ENCODE measurements around the gene TMBIM4. TPM values are rescaled to one million over a fixed set of nuclear protein-coding genes. Genes with fewer than 3 reads are reported as not detected.

TMBIM4 gene
- total RNA-seq, 1 experiment from 2014 or later, result 151 TPM

- no peaks in the 10 kb centered on the region for H3K9me2 ChIP-seq (replicated peaks; ENCODE audit: insufficient read depth, low read length)
- no peak for DNase-seq
- peaks cover 14% of the 10 kb centered on the region for H4K20me1 ChIP-seq (ENCODE audit: insufficient read depth, low read depth, low read length)
- no peak overlapping the region for H2AFZ ChIP-seq (ENCODE audit: low read length)
- no peak overlapping the region; the same call in 1 of the 2 replicates for H3K27ac ChIP-seq (ENCODE audit: low read length)
- peaks cover 77% of the 10 kb centered on the region for H3K79me2 ChIP-seq (ENCODE audit: low read length)
- peaks cover 31% of the 10 kb centered on the region; the same call in 1 of the 2 replicates for H3K36me3 ChIP-seq (ENCODE audit: insufficient read depth, low read length)
- H3K4me2 ChIP-seq (ENCODE audit: low read depth, low read length, poor library complexity, severe bottlenecking), result peak overlapping the region; percentile 76
- peaks cover 25% of the 10 kb centered on the region for H3K4me1 ChIP-seq (ENCODE audit: low read length)
- H3K27me3 ChIP-seq (ENCODE audit: low read length), result no peaks in the 10 kb centered on the region
- H3K4me3 ChIP-seq (ENCODE audit: low read length), result peak overlapping the region; percentile 79
- H3K9ac ChIP-seq (ENCODE audit: low read length), result peak overlapping the region; percentile 77
- no peaks in the 10 kb centered on the region for H3K9me3 ChIP-seq (ENCODE audit: low read length)
Observed at GRCh38 chr12:66129934-66130266, 39.9 kb downstream of the TMBIM4 start.

GRCh38 chr12:66127650-66128049 is 42.1 kb downstream of the TMBIM4 start:
- Histone ChIP-seq H3K4me2 (ENCODE audit: low read depth, low read length, poor library complexity, severe bottlenecking) (no peak overlapping the region), H3K27ac (ENCODE audit: low read length) (no peak overlapping the region), H4K20me1 (ENCODE audit: insufficient read depth, low read depth, low read length) (peaks cover 24% of the 10 kb centered on the region), H3K9ac (ENCODE audit: low read length) (no peak overlapping the region), H3K27me3 (ENCODE audit: low read length) (no peaks in the 10 kb centered on the region), H3K9me2 (replicated peaks; ENCODE audit: insufficient read depth, low read length) (no peaks in the 10 kb centered on the region), H3K79me2 (ENCODE audit: low read length) (peaks cover 84% of the 10 kb centered on the region), H3K36me3 (ENCODE audit: insufficient read depth, low read length) (peaks cover 45% of the 10 kb centered on the region; the same call in 1 of the 2 replicates), H3K4me3 (ENCODE audit: low read length) (no peak overlapping the region), H3K9me3 (ENCODE audit: low read length) (no peaks in the 10 kb centered on the region), H3K4me1 (ENCODE audit: low read length) (peaks cover 22% of the 10 kb centered on the region), H2AFZ (ENCODE audit: low read length) (no peak overlapping the region)
- no peak for DNase-seq

- Histone ChIP-seq H3K4me3 (ENCODE audit: low read length) (no peak overlapping the region), H3K9me2 (replicated peaks; ENCODE audit: insufficient read depth, low read length) (no peaks in the 10 kb centered on the region), H4K20me1 (ENCODE audit: insufficient read depth, low read depth, low read length) (peaks cover 19% of the 10 kb centered on the region), H3K9me3 (ENCODE audit: low read length) (no peaks in the 10 kb centered on the region), H3K4me1 (ENCODE audit: low read length) (no peaks in the 10 kb centered on the region), H3K27me3 (ENCODE audit: low read length) (no peaks in the 10 kb centered on the region), H3K79me2 (ENCODE audit: low read length) (peaks cover 17% of the 10 kb centered on the region), H3K9ac (ENCODE audit: low read length) (no peak overlapping the region), H2AFZ (ENCODE audit: low read length) (no peak overlapping the region), H3K27ac (ENCODE audit: low read length) (no peak overlapping the region), H3K36me3 (ENCODE audit: insufficient read depth, low read length) (peaks cover 35% of the 10 kb centered on the region; the same call in 1 of the 2 replicates), H3K4me2 (ENCODE audit: low read depth, low read length, poor library complexity, severe bottlenecking) (no peak overlapping the region)
- no peak for DNase-seq
Observed at GRCh38 chr12:66120477-66120876, 49.3 kb downstream of the TMBIM4 start.

GRCh38 chr12:66119870-66120241 is 49.9 kb downstream of the TMBIM4 start:
- DNase-seq, result no peak
- Histone ChIP-seq H3K4me1 (ENCODE audit: low read length) (no peaks in the 10 kb centered on the region), H3K79me2 (ENCODE audit: low read length) (peaks cover 10% of the 10 kb centered on the region), H4K20me1 (ENCODE audit: insufficient read depth, low read depth, low read length) (peaks cover 13% of the 10 kb centered on the region), H3K27ac (ENCODE audit: low read length) (no peak overlapping the region), H3K9me3 (ENCODE audit: low read length) (no peaks in the 10 kb centered on the region), H3K4me3 (ENCODE audit: low read length) (no peak overlapping the region), H3K27me3 (ENCODE audit: low read length) (no peaks in the 10 kb centered on the region), H3K4me2 (ENCODE audit: low read depth, low read length, poor library complexity, severe bottlenecking) (no peak overlapping the region), H2AFZ (ENCODE audit: low read length) (no peak overlapping the region), H3K9ac (ENCODE audit: low read length) (no peak overlapping the region), H3K9me2 (replicated peaks; ENCODE audit: insufficient read depth, low read length) (no peaks in the 10 kb centered on the region), H3K36me3 (ENCODE audit: insufficient read depth, low read length) (peaks cover 29% of the 10 kb centered on the region; the same call in 1 of the 2 replicates)

- H3K9me2 ChIP-seq (replicated peaks; ENCODE audit: insufficient read depth, low read length), result no peaks in the 10 kb centered on the region
Observed at GRCh38 chr12:66119229-66119869, 50.4 kb downstream of the TMBIM4 start.

GRCh38 chr12:66118240-66118891 is 51.4 kb downstream of the TMBIM4 start:
- no peaks in the 10 kb centered on the region for H3K9me2 ChIP-seq (replicated peaks; ENCODE audit: insufficient read depth, low read length)
- H3K27ac ChIP-seq (ENCODE audit: low read length), result no peak overlapping the region
- no peak overlapping the region for H3K4me2 ChIP-seq (ENCODE audit: low read depth, low read length, poor library complexity, severe bottlenecking)
- peaks cover 3% of the 10 kb centered on the region for H4K20me1 ChIP-seq (ENCODE audit: insufficient read depth, low read depth, low read length)
- peak; percentile 29 for DNase-seq
- peaks cover 18% of the 10 kb centered on the region; the same call in 1 of the 2 replicates for H3K36me3 ChIP-seq (ENCODE audit: insufficient read depth, low read length)
- H3K4me3 ChIP-seq (ENCODE audit: low read length), result no peak overlapping the region
- no peak overlapping the region for H3K9ac ChIP-seq (ENCODE audit: low read length)
- no peaks in the 10 kb centered on the region for H3K79me2 ChIP-seq (ENCODE audit: low read length)
- no peaks in the 10 kb centered on the region for H3K4me1 ChIP-seq (ENCODE audit: low read length)
- H3K9me3 ChIP-seq (ENCODE audit: low read length), result no peaks in the 10 kb centered on the region
- H2AFZ ChIP-seq (ENCODE audit: low read length), result no peak overlapping the region
- H3K27me3 ChIP-seq (ENCODE audit: low read length), result no peaks in the 10 kb centered on the region

More at GRCh38 chr12:66119229-66119869, 50.4 kb downstream of the TMBIM4 start:
- peak; percentile 35 for DNase-seq
- no peak overlapping the region for H3K9ac ChIP-seq (ENCODE audit: low read length)
- H4K20me1 ChIP-seq (ENCODE audit: insufficient read depth, low read depth, low read length), result peaks cover 8% of the 10 kb centered on the region
- H3K4me3 ChIP-seq (ENCODE audit: low read length), result no peak overlapping the region
- H3K9me3 ChIP-seq (ENCODE audit: low read length), result no peaks in the 10 kb centered on the region
- H3K27me3 ChIP-seq (ENCODE audit: low read length), result no peaks in the 10 kb centered on the region
- no peak overlapping the region for H3K4me2 ChIP-seq (ENCODE audit: low read depth, low read length, poor library complexity, severe bottlenecking)
- no peak overlapping the region for H2AFZ ChIP-seq (ENCODE audit: low read length)
- no peaks in the 10 kb centered on the region for H3K4me1 ChIP-seq (ENCODE audit: low read length)
- no peak overlapping the region for H3K27ac ChIP-seq (ENCODE audit: low read length)
- H3K36me3 ChIP-seq (ENCODE audit: insufficient read depth, low read length), result peaks cover 24% of the 10 kb centered on the region; the same call in 1 of the 2 replicates
- H3K79me2 ChIP-seq (ENCODE audit: low read length), result peaks cover 5% of the 10 kb centered on the region

GRCh38 chr12:66117242-66117641 is 52.6 kb downstream of the TMBIM4 start:
- Histone ChIP-seq H3K9me3 (ENCODE audit: low read length) (no peaks in the 10 kb centered on the region), H2AFZ (ENCODE audit: low read length) (no peak overlapping the region), H3K9ac (ENCODE audit: low read length) (no peak overlapping the region), H3K4me1 (ENCODE audit: low read length) (no peaks in the 10 kb centered on the region), H3K9me2 (replicated peaks; ENCODE audit: insufficient read depth, low read length) (no peaks in the 10 kb centered on the region), H3K27ac (ENCODE audit: low read length) (no peak overlapping the region), H3K79me2 (ENCODE audit: low read length) (no peaks in the 10 kb centered on the region), H4K20me1 (ENCODE audit: insufficient read depth, low read depth, low read length) (peaks cover 3% of the 10 kb centered on the region), H3K4me2 (ENCODE audit: low read depth, low read length, poor library complexity, severe bottlenecking) (no peak overlapping the region), H3K4me3 (ENCODE audit: low read length) (no peak overlapping the region), H3K36me3 (ENCODE audit: insufficient read depth, low read length) (peaks cover 12% of the 10 kb centered on the region; the same call in 1 of the 2 replicates), H3K27me3 (ENCODE audit: low read length) (no peaks in the 10 kb centered on the region)
- peak; percentile 32 for DNase-seq

GRCh38 chr12:66115071-66115600 is 54.7 kb downstream of the TMBIM4 start:
- Histone ChIP-seq H3K4me3 (ENCODE audit: low read length) (no peak overlapping the region), H2AFZ (ENCODE audit: low read length) (no peak overlapping the region), H3K27ac (ENCODE audit: low read length) (no peak overlapping the region), H3K9ac (ENCODE audit: low read length) (no peak overlapping the region), H3K4me2 (ENCODE audit: low read depth, low read length, poor library complexity, severe bottlenecking) (no peak overlapping the region), H4K20me1 (ENCODE audit: insufficient read depth, low read depth, low read length) (no peaks in the 10 kb centered on the region; the same call in 1 of the 2 replicates), H3K36me3 (ENCODE audit: insufficient read depth, low read length) (peaks cover 3% of the 10 kb centered on the region; the same call in 1 of the 2 replicates), H3K4me1 (ENCODE audit: low read length) (no peaks in the 10 kb centered on the region), H3K9me2 (replicated peaks; ENCODE audit: insufficient read depth, low read length) (no peaks in the 10 kb centered on the region), H3K79me2 (ENCODE audit: low read length) (no peaks in the 10 kb centered on the region), H3K27me3 (ENCODE audit: low read length) (no peaks in the 10 kb centered on the region), H3K9me3 (ENCODE audit: low read length) (no peaks in the 10 kb centered on the region)
- DNase-seq, result peak; percentile 16

All from Karpas-422 (cell line).